Peyer's patch (tissue), 4 donors: Measurements from ENCODE around the gene ABCA7. TPM values are rescaled to one million over a fixed set of nuclear protein-coding genes. Genes with fewer than 3 reads are reported as not detected.
A peak's percentile ranks its signal among the peaks of the same experiment; 100 is the strongest.

ENCODE experiments used
- DNase-seq, 3 donors: peaks; one replicate each; pipeline ENCODE4 v3.0.0-alpha.2; 2017 to 2019
- H3K27ac ChIP-seq, 4 donors: fragments of 200-600 bp; sonication (generic); one replicate each; pipeline ENCODE4 v1.5.1; 2016 to 2019
- H3K27me3 ChIP-seq, 2 donors: fragments of 200-600 bp; sonication (generic); one replicate each; pipeline ENCODE4 v1.5.1; 2019
- H3K36me3 ChIP-seq, 3 donors: fragments of 200-600 bp; sonication (generic); one replicate each; pipeline ENCODE4 v1.5.1; 2016 to 2019
- H3K4me1 ChIP-seq, 4 donors: fragments of 200-600 bp; sonication (generic); one replicate each; pipeline ENCODE4 v1.5.1; 2016 to 2019
- H3K4me3 ChIP-seq, 4 donors: fragments of 200-600 bp; sonication (generic); 1 replicate in 3 of 4; 2 replicates in 1 of 4; pipeline ENCODE4 v1.5.1; 2016 to 2019; ENCODE audit warnings: mild to moderate bottlenecking in 1 of 4
- H3K9me3 ChIP-seq, 4 donors: fragments of 200-600 bp; sonication (generic); one replicate each; pipeline ENCODE4 v1.5.1; 2016 to 2019; ENCODE audit warnings: mild to moderate bottlenecking in 1 of 4
- POLR2A ChIP-seq, 2 donors: fragments of 450-650 bp; IDR thresholded peaks; one replicate each; pipeline ENCODE4 v1.5.1; 2017; ENCODE audit warnings: antibody characterized with exemption in 2 of 2, mild to moderate bottlenecking in 2 of 2, moderate library complexity in 2 of 2
- total RNA-seq, 4 donors: library from RNA; depleted of rRNA; stranded (reverse); fragments of >200 nt; gene quantifications; one replicate each; pipeline ENCODE4 v1.1.0, GENCODE V29; 2016
- TF ChIP-seq, protein P1 (sequence below), 6 experiments: fragments of 450-650 bp in 4 of 6; fragments of 200-600 bp in 2 of 6; sonication (generic) in 1 of 6; IDR thresholded peaks; one replicate each; pipeline ENCODE4 v1.5.1; 2017 to 2019; ENCODE audit warnings: antibody characterized with exemption in 6 of 6, mild to moderate bottlenecking in 3 of 6, moderate library complexity in 1 of 6

ABCA7 gene
- total RNA-seq, 4 donors from 2014 or later, result 30.1 to 162 (median 72.1) TPM

DNA sequence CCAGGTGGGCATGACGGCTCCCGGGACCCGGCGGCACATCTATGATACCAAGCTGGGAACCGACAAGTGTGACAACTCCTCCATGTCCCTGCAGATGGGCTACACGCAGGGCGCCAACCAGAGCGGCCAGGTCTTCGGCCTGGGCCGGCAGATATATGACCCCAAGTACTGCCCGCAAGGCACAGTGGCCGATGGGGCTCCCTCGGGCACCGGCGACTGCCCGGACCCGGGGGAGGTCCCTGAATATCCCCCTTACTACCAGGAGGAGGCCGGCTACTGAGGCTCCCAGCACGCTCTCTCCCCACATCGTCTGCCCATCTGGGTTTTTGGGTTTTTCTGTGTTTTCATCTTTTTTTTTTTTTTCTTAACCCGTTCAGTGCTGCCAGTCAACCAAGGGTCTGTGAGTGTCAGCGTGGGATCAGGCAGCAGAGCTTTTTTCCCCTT, 2.3 kb upstream of the ABCA7 start:
- peak overlapping the region; percentile 14 to 88 (median 70) for H3K27ac ChIP-seq
- H3K9me3 ChIP-seq, result no peaks in the 10 kb centered on the region
- peaks cover 0 to 16% (median 0%) of the 10 kb centered on the region in 3 donors for H3K36me3 ChIP-seq
- no peak for DNase-seq
- H3K4me1 ChIP-seq, result peaks cover 3 to 42% (median 21%) of the 10 kb centered on the region in 4 donors
- TF ChIP-seq POLR2A (IDR thresholded peaks at IDR 0.05), result no peak
- TF ChIP-seq, protein P1, sequence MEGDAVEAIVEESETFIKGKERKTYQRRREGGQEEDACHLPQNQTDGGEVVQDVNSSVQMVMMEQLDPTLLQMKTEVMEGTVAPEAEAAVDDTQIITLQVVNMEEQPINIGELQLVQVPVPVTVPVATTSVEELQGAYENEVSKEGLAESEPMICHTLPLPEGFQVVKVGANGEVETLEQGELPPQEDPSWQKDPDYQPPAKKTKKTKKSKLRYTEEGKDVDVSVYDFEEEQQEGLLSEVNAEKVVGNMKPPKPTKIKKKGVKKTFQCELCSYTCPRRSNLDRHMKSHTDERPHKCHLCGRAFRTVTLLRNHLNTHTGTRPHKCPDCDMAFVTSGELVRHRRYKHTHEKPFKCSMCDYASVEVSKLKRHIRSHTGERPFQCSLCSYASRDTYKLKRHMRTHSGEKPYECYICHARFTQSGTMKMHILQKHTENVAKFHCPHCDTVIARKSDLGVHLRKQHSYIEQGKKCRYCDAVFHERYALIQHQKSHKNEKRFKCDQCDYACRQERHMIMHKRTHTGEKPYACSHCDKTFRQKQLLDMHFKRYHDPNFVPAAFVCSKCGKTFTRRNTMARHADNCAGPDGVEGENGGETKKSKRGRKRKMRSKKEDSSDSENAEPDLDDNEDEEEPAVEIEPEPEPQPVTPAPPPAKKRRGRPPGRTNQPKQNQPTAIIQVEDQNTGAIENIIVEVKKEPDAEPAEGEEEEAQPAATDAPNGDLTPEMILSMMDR (IDR thresholded peaks at IDR 0.05), result no peak
- H3K4me3 ChIP-seq, result peak overlapping the region in 1 of 4 donors; percentile 15
- H3K27me3 ChIP-seq, result no peaks in the 10 kb centered on the region

DNA sequence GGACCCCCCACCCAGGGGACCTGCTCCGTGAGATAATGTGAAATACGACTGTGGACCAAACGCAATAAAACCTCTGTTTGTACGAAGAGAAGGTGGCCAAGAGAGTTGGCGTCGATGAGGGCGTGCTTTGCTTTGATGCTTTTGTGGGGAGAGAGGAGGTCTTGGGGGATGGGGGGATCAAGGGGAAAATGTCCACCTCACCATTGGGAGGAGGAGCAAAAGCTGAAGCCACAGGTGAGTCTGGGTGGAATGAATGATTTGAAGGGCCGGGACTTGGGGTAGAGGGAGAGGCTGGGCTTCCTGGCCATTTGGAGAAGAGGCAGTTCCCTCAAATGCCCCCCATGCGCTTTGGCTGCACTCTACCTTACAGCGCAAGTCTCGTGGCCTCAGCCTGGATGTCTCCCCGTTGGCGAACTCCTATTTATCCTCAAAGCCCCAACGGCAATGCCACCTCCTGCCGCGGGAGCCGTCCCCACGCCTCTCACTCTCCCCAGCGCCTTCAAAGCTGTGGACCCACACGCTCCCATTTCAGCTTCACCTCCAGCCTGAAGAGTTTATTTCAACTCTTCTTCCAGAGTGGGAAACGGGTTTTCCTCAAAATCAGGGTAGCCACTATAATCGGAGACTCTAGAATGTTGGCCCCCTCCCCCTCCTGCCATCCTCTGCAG, 795 bp upstream of the ABCA7 start:
- Histone ChIP-seq H3K4me1 (peaks cover 3 to 46% (median 21%) of the 10 kb centered on the region in 4 donors), H3K36me3 (peaks cover 0 to 9% (median 0%) of the 10 kb centered on the region in 3 donors), H3K9me3 (no peaks in the 10 kb centered on the region), H3K4me3 (peak overlapping the region in 2 of 4 donors; percentile 58 to 62), H3K27me3 (no peaks in the 10 kb centered on the region), H3K27ac (peak overlapping the region; percentile 14 to 88 (median 64))
- DNase-seq, result no peak
- TF ChIP-seq, protein P1 (IDR thresholded peaks at IDR 0.05), result no peak
- no peak for TF ChIP-seq POLR2A (IDR thresholded peaks at IDR 0.05)

DNA sequence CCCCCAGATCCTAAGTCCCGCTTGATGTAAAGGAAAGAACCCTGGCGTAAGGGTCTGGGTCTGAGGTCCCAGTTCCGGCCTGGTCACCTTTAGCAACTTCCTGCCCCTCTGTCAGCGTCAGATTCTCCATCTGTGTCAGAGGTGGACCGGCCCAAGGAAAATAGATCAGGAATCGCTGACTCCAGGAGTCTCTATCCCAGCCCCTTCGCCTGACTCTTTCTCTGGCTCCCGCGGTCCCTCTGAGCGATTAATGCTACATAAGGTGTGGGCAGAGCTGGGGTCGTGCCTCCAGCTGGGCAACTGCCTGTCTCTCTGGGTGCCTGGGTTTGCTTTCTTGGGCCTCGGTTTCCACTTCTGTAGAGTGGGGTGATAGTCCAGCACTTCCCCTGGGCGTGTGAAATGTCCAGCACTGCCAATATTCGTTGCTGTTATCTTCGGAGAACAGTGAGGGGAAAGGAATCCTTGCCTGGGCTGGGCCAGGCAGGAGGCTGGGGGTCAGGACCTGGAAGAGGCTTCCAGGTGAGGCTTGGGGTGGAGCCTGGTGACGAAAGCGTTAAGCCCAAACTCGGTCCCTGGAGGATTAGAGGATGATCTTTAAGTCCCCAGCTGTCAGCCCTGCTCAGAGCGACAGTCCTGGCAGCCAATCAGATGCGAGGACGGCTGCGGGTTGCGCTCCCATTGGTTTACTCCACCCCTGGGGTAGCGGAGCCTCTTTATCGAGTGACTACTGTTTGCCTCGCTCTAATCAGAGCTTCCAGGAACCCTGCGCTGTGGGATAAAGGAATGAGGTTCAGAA, 767 bp downstream of the ABCA7 start:
- Histone ChIP-seq H3K36me3 (peaks cover 0 to 9% (median 0%) of the 10 kb centered on the region in 3 donors), H3K27me3 (no peaks in the 10 kb centered on the region), H3K4me1 (peaks cover 3 to 46% (median 21%) of the 10 kb centered on the region in 4 donors), H3K27ac (peak overlapping the region; percentile 42 to 88 (median 63)), H3K4me3 (peak overlapping the region; percentile 47 to 67 (median 60)), H3K9me3 (no peaks in the 10 kb centered on the region)
- TF ChIP-seq POLR2A (IDR thresholded peaks at IDR 0.05), result no peak
- TF ChIP-seq, protein P1 (IDR thresholded peaks at IDR 0.05), result no peak
- DNase-seq, result peak; percentile 91 to 97 (median 94)

DNA sequence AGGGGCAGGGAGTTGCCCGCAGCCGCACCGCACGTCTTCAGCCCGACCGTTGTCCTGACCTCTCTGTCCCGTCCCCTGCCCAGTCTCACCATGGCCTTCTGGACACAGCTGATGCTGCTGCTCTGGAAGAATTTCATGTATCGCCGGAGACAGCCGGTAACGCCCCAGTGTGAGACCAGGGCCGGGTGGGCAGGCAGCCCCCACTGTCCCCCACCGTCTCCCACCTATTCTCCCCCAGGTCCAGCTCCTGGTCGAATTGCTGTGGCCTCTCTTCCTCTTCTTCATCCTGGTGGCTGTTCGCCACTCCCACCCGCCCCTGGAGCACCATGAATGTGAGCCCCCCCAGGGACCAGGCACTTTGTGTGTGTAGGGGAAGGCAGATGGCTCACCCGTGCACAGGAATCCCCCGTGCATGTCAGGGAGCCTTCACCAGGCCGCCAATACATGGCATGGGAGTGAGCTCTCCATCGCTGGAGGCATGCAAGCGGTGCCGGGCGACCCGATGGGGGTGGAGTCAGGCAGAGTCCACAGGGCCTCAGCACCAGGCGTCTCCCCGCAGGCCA, 1.4 kb downstream of the ABCA7 start:
- peak overlapping the region; percentile 47 to 67 (median 60) for H3K4me3 ChIP-seq
- H3K27ac ChIP-seq, result peak overlapping the region in 3 of 4 donors; percentile 57 to 88 (median 69)
- H3K4me1 ChIP-seq, result peaks cover 3 to 46% (median 21%) of the 10 kb centered on the region in 4 donors
- no peak for TF ChIP-seq POLR2A (IDR thresholded peaks at IDR 0.05)
- TF ChIP-seq, protein P1 (IDR thresholded peaks at IDR 0.05), result no peak
- H3K9me3 ChIP-seq, result no peaks in the 10 kb centered on the region
- H3K27me3 ChIP-seq, result no peaks in the 10 kb centered on the region
- peaks cover 0 to 3% (median 0%) of the 10 kb centered on the region in 3 donors for H3K36me3 ChIP-seq
- no peak for DNase-seq
